MCF 10A (cell line): Measurements from ENCODE around the gene HAAO. TPM values are rescaled to one million over a fixed set of nuclear protein-coding genes. Genes with fewer than 3 reads are reported as not detected.
A peak's percentile ranks its signal among the peaks of the same experiment; 100 is the strongest.

Experiments
- BruUV-seq: library from RNA; stranded (reverse); fragments of 400-500 nt; replicated peaks from 2 replicates; lab custom pipeline; 2021; lab: Mats Ljungman, UMichigan
- CTCF ChIA-PET: fragments of 300-600 bp; sonication (Branson Sonifier 250); formaldehyde crosslinking; extraction: SDS; loops from one replicate; lab custom pipeline; 2021; ENCODE audit warnings: antibody characterized with exemption, inconsistent platforms; lab: Yijun Ruan, JAX
- POLR2A ChIA-PET: fragments of 300-600, 350-650 bp; sonication (Branson Sonifier 250); formaldehyde crosslinking; extraction: SDS; loops from one replicate; lab custom pipeline; 2020; ENCODE audit warnings: antibody characterized with exemption, inconsistent platforms; lab: Yijun Ruan, JAX
- DNase-seq: peaks from one replicate; pipeline ENCODE4 v3.0.0-alpha.2; 2018; ENCODE audit not compliant: unreplicated experiment
- H3K27ac Mint-ChIP-seq: one replicate; pipeline ENCODE4 v1.8.0; 2022; ENCODE audit warnings: mild to moderate bottlenecking, low read depth, mixed read lengths; ENCODE audit not compliant: unreplicated experiment
- H3K27me3 Mint-ChIP-seq: one replicate; pipeline ENCODE4 v1.8.0; 2022; ENCODE audit warnings: mixed read lengths; ENCODE audit not compliant: insufficient read depth, unreplicated experiment
- H3K36me3 Mint-ChIP-seq: one replicate; pipeline ENCODE4 v1.8.0; 2022; ENCODE audit warnings: mild to moderate bottlenecking, moderate library complexity, mixed read lengths; ENCODE audit not compliant: insufficient read depth, unreplicated experiment
- H3K4me1 Mint-ChIP-seq: one replicate; pipeline ENCODE4 v1.8.0; 2022; ENCODE audit warnings: mixed read lengths; ENCODE audit not compliant: insufficient read depth, unreplicated experiment
- H3K4me3 Mint-ChIP-seq: one replicate; pipeline ENCODE4 v1.8.0; 2022; ENCODE audit warnings: mild to moderate bottlenecking, moderate library complexity, mixed read lengths; ENCODE audit not compliant: unreplicated experiment
- H3K9me3 Mint-ChIP-seq: one replicate; pipeline ENCODE4 v1.8.0; 2022; ENCODE audit warnings: mixed read lengths; ENCODE audit not compliant: unreplicated experiment
- CTCF ChIP-seq: fragments of 200-600 bp; IDR thresholded peaks from one replicate; pipeline ENCODE4 v1.8.0; 2022; ENCODE audit warnings: antibody characterized with exemption, mild to moderate bottlenecking; ENCODE audit not compliant: unreplicated experiment
- intact Hi-C: fragments of 100-400 bp; cut with micrococcal nuclease; formaldehyde crosslinking; loops from 2 replicates; pipeline ENCODE4 v1.14.1; 2022
- total RNA-seq: library from RNA; stranded (reverse); gene quantifications from 2 replicates; pipeline ENCODE4 v1.2.3, GENCODE V29; 2022

Gene HAAO
- total RNA-seq, 1 experiment from 2014 or later: not detected

GRCh38 chr2:42722320-42723190 lies 69.8 kb downstream of the HAAO start:
- no peaks in the 10 kb centered on the region for H3K36me3 Mint-ChIP-seq
- H3K4me3 Mint-ChIP-seq: no peak overlapping the region
- H3K27ac Mint-ChIP-seq: no peak overlapping the region
- H3K9me3 Mint-ChIP-seq: no peaks in the 10 kb centered on the region
- no peak for TF ChIP-seq CTCF
- no peaks in the 10 kb centered on the region for H3K27me3 Mint-ChIP-seq
- intact Hi-C loops: no loop called here
- peak; percentile 69 for DNase-seq
- H3K4me1 Mint-ChIP-seq: peaks cover 7% of the 10 kb centered on the region
- POLR2A ChIA-PET: interaction anchor here (0.7 to 1.3 kb wide), 3 partner anchors 10 to 297 kb away, joined by 3 read pairs; no protein-coding TSS in a partner anchor
- BruUV-seq: no TSS peak
- CTCF ChIA-PET: interaction anchor here (0.6 to 0.7 kb wide), 3 partner anchors 8 to 36 kb away, joined by 3 to 4 read pairs (median 3); no protein-coding TSS in a partner anchor

DNA sequence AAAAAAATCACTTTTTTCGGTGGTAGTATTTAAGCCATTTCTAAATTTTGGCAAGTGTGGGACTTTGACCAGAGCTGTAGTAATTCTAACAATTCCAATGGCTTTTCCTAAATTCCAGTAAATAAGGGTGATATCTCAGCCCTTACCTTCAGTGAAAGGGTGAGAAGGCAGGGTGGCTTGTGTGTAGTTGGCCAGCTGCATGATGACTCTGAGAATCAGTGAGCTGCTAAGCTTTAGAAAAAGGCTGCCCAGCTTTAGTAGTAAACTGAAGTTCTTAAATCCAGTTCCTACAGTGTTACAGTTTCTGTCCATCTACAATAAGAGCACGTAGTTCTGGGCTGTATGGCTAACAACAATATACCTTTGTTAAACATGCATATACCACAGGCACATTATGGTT lies 70.5 kb downstream of the HAAO start:
- no peak for TF ChIP-seq CTCF
- intact Hi-C loops: no loop called here
- Mint-ChIP-seq H3K4me1 (peaks cover 7% of the 10 kb centered on the region), H3K27ac (no peak overlapping the region), H3K36me3 (no peaks in the 10 kb centered on the region), H3K27me3 (no peaks in the 10 kb centered on the region), H3K9me3 (no peaks in the 10 kb centered on the region), H3K4me3 (no peak overlapping the region)
- CTCF ChIA-PET: interaction anchor here (0.6 kb wide), 2 partner anchors 8 to 28 kb away, joined by 3 to 4 read pairs; no protein-coding TSS in a partner anchor
- BruUV-seq: no TSS peak
- POLR2A ChIA-PET: interaction anchor here (1.1 to 1.3 kb wide), 2 partner anchors 9 to 18 kb away, joined by 3 read pairs; no protein-coding TSS in a partner anchor
- no peak for DNase-seq

Other genes starting within 250 kb of the HAAO start
- 41.4 and 43.8 TPM in 2 replicates for gene MTA3, start 224.0 kb downstream of the HAAO start, total RNA-seq
- gene OXER1, start 28.4 kb downstream of the HAAO start, total RNA-seq: not detected in 2 replicates